ENCODE measurements around the gene PWWP2A. TPM values are rescaled to one million over a fixed set of nuclear protein-coding genes. Genes with fewer than 3 reads are reported as not detected.

Gene PWWP2A
- total RNA-seq, 1 experiment from 2014 or later, result 14.7 TPM

GRCh38 chr5:160128632-160129031, 9.4 kb upstream of the PWWP2A start:
- Histone ChIP-seq H3K27me3 (ENCODE audit: insufficient read depth, low read length) (no peaks in the 10 kb centered on the region), H3K27ac (ENCODE audit: low read depth, low read length) (no peak overlapping the region), H3K4me2 (ENCODE audit: low read length) (no peak overlapping the region), H3K4me1 (ENCODE audit: control insufficient read depth in 1 of 2, insufficient read depth in 2 of 2, low read length in 2 of 2) (no peaks in the 10 kb centered on the region), H2AFZ (ENCODE audit: low read depth, low read length, poor library complexity, severe bottlenecking) (no peak overlapping the region), H3K9ac (ENCODE audit: low read length) (no peak overlapping the region), H3K9me3 (ENCODE audit: control insufficient read depth in 1 of 2, insufficient read depth in 1 of 2, low read depth in 1 of 2, low read length in 2 of 2) (no peaks in the 10 kb centered on the region), H3K36me3 (ENCODE audit: control insufficient read depth in 1 of 2, insufficient read depth in 2 of 2, low read length in 2 of 2) (no peaks in the 10 kb centered on the region), H4K20me1 (ENCODE audit: insufficient read depth) (no peaks in the 10 kb centered on the region), H3K9me2 (ENCODE audit: insufficient read depth) (no peaks in the 10 kb centered on the region), H3K4me3 (replicated peaks in 1 of 2; ENCODE audit: low read depth in 1 of 2, low read length in 2 of 2) (no peak overlapping the region), H3K79me2 (ENCODE audit: insufficient read depth, low read length) (no peaks in the 10 kb centered on the region)
- no TSS peak for BruUV-seq (replicated peaks)
- ChIA-PET CTCF (no interaction called here), RAD21 (ENCODE audit: low non-redundant PET in 1 of 2, low total read pairs in 2 of 2, uncharacterized antibody in 2 of 2, unreplicated experiment in 2 of 2) (no interaction called here), POLR2A (no interaction called here)
- no peak for ATAC-seq
- intact Hi-C loops (cut with micrococcal nuclease), result no loop called here
- TF ChIP-seq SRF (IDR thresholded peaks at IDR 0.05; ENCODE audit: low read depth) (no peak), JUND (IDR thresholded peaks at IDR 0.05) (no peak), SP1 (IDR thresholded peaks at IDR 0.05; ENCODE audit: low read depth) (no peak), POLR2AphosphoS5 (IDR thresholded peaks at IDR 0.05; ENCODE audit: low read depth, low read length) (no peak), CBX3 (IDR thresholded peaks at IDR 0.05; ENCODE audit: low read depth) (no peak), EZH2phosphoT487 (IDR thresholded peaks at IDR 0.05; ENCODE audit: borderline replicate concordance) (no peak), ZNF274 (IDR thresholded peaks at IDR 0.05; ENCODE audit: low read depth, low read length) (no peak), ZFX (IDR thresholded peaks at IDR 0.05) (no peak), POLR2A (IDR thresholded peaks at IDR 0.05; ENCODE audit: borderline replicate concordance, extremely low read depth, insufficient read depth, insufficient read length) (no peak), SIN3A (IDR thresholded peaks at IDR 0.05; ENCODE audit: low read depth) (no peak), FOSL1 (IDR thresholded peaks at IDR 0.05; ENCODE audit: low read depth) (no peak), ELF1 (IDR thresholded peaks at IDR 0.05; ENCODE audit: borderline replicate concordance, low read depth) (no peak), TCF7L2 (IDR thresholded peaks at IDR 0.05; ENCODE audit: borderline replicate concordance, extremely low read depth, insufficient read depth, insufficient read length) (no peak), YY1 (IDR thresholded peaks at IDR 0.05; ENCODE audit: extremely low read depth, insufficient replicate concordance, low read depth, low read length) (no peak)
- TF ChIP-seq, protein P1, sequence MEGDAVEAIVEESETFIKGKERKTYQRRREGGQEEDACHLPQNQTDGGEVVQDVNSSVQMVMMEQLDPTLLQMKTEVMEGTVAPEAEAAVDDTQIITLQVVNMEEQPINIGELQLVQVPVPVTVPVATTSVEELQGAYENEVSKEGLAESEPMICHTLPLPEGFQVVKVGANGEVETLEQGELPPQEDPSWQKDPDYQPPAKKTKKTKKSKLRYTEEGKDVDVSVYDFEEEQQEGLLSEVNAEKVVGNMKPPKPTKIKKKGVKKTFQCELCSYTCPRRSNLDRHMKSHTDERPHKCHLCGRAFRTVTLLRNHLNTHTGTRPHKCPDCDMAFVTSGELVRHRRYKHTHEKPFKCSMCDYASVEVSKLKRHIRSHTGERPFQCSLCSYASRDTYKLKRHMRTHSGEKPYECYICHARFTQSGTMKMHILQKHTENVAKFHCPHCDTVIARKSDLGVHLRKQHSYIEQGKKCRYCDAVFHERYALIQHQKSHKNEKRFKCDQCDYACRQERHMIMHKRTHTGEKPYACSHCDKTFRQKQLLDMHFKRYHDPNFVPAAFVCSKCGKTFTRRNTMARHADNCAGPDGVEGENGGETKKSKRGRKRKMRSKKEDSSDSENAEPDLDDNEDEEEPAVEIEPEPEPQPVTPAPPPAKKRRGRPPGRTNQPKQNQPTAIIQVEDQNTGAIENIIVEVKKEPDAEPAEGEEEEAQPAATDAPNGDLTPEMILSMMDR (IDR thresholded peaks at IDR 0.05 in 2 of 3, conservative IDR thresholded peaks at IDR 0.05 in 1 of 3; ENCODE audit: borderline replicate concordance in 1 of 3, insufficient read depth in 1 of 3, low read depth in 2 of 3, low read length in 2 of 3), result no peak
- TF ChIP-seq, protein P2, sequence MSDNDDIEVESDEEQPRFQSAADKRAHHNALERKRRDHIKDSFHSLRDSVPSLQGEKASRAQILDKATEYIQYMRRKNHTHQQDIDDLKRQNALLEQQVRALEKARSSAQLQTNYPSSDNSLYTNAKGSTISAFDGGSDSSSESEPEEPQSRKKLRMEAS (IDR thresholded peaks at IDR 0.05), result no peak
- TF ChIP-seq, protein P3, sequence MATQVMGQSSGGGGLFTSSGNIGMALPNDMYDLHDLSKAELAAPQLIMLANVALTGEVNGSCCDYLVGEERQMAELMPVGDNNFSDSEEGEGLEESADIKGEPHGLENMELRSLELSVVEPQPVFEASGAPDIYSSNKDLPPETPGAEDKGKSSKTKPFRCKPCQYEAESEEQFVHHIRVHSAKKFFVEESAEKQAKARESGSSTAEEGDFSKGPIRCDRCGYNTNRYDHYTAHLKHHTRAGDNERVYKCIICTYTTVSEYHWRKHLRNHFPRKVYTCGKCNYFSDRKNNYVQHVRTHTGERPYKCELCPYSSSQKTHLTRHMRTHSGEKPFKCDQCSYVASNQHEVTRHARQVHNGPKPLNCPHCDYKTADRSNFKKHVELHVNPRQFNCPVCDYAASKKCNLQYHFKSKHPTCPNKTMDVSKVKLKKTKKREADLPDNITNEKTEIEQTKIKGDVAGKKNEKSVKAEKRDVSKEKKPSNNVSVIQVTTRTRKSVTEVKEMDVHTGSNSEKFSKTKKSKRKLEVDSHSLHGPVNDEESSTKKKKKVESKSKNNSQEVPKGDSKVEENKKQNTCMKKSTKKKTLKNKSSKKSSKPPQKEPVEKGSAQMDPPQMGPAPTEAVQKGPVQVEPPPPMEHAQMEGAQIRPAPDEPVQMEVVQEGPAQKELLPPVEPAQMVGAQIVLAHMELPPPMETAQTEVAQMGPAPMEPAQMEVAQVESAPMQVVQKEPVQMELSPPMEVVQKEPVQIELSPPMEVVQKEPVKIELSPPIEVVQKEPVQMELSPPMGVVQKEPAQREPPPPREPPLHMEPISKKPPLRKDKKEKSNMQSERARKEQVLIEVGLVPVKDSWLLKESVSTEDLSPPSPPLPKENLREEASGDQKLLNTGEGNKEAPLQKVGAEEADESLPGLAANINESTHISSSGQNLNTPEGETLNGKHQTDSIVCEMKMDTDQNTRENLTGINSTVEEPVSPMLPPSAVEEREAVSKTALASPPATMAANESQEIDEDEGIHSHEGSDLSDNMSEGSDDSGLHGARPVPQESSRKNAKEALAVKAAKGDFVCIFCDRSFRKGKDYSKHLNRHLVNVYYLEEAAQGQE (IDR thresholded peaks at IDR 0.05; ENCODE audit: low read depth), result no peak
- TF ChIP-seq, protein P4, sequence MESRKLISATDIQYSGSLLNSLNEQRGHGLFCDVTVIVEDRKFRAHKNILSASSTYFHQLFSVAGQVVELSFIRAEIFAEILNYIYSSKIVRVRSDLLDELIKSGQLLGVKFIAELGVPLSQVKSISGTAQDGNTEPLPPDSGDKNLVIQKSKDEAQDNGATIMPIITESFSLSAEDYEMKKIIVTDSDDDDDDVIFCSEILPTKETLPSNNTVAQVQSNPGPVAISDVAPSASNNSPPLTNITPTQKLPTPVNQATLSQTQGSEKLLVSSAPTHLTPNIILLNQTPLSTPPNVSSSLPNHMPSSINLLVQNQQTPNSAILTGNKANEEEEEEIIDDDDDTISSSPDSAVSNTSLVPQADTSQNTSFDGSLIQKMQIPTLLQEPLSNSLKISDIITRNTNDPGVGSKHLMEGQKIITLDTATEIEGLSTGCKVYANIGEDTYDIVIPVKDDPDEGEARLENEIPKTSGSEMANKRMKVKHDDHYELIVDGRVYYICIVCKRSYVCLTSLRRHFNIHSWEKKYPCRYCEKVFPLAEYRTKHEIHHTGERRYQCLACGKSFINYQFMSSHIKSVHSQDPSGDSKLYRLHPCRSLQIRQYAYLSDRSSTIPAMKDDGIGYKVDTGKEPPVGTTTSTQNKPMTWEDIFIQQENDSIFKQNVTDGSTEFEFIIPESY (IDR thresholded peaks at IDR 0.05; ENCODE audit: extremely low read depth, insufficient replicate concordance, low read length), result no peak
- no peak for DNase-seq (ENCODE audit: low read depth, low spot score)

All from HCT116 (cell line).